Activated CD4-positive, alpha-beta T cell treated with anti-CD3 and anti-CD28 coated beads, Interleukin-10, Interleukin-2, amounts not matched to agents 100 ng/mL and 50 ng/mL, durations not matched to agents 16 hours and 8 hours (primary cell): ENCODE results near the gene RPGR.

Experiments
- DNase-seq: peaks from one replicate; pipeline ENCODE4 v3.0.0-alpha.2; 2020

RPGR gene

DNA sequence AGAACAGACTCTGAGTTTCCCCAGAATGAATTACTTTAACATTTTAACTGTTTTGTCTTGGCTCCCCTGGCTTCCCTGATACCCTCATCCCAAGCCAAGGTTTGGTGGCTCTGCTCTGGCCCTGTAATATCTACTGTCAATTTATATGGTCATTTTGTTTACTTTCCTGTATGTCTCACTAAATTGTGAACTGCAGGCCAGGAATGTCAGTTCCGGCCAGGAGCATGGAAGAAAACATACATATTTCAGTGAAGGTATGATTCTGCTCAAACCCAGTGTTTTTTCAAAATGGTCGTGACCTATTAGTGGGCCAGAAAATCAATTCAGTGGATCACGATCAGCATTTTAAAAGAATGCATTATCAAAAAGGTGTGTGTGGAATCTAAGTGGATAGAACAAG, 1.2 kb downstream of the RPGR start:
- DNase-seq = no peak

DNA sequence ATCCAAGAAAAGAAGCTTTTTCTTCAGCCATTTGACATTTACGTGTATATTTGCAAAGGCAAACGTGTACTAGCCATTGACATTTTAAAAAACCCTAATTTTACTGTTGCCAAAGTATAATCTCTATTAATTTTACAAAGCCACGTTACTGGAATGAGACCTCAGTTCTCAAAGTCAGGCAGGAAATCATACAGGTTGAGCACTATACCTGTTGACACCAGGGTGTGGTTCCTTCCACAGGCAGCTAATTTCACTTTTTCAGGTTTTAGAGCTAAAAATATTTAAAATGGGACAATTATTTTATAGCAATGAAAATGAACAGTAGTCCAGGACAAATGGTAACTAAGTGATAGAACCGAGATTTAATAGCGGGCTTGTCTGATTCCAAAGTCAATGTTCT, 6.5 kb downstream of the RPGR start:
- no peak for DNase-seq

DNA sequence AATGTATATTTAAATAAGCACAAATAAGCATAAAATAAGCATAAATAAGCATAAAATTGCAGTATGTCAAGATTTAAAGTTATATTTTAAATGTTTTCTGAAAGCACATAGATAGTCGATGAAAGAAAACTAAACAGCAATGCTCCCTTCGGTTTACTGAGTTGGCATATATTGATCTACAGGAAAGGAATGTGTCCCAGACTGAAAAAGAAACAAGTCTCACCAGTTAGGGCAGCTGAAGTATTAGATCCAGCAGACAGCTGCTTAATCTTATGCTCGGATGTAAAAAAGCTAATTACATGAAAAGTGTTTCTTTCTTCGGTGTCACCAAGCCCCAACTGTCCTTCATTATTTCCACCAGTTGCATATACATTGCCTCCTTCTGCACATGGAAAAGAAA, 8.7 kb downstream of the RPGR start:
- no peak for DNase-seq

DNA sequence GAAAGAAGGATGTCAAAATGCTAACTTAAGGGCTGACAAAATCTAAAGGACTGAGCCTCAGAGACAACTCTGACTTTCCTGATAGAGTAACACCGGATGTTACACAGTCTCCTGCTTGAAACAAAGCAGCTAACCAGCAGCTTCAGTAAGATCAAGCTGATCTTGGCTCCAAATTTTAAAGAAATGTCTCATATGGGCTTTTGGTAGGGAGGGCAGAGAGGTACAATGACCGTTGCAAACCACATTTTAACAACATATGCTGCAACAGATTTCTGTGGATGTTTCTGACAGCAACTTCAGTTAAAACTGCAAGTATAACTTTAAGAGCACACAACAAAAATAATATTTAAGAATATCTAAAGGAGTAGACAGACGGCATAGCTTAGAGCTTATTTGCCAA, 9.1 kb downstream of the RPGR start:
- DNase-seq = no peak

DNA sequence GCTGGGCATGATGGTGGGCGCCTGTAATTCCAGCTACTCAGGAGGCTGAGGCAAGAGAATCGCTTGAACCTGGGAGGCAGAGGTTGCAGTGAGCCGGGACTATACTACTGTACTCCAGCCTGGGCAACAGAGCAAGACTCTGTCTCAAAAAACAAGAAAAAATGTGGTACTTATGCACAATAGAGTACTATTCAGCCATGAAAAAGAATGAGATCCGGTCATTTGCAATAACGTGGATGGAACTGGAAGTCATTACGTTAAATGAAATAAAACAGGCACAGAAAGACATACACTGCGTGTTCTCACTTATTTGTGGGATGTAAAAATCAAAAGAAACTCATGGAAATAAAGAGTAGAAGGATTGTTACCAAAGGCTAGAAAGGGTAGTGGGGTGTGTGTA, 12.1 kb downstream of the RPGR start:
- no peak for DNase-seq

DNA sequence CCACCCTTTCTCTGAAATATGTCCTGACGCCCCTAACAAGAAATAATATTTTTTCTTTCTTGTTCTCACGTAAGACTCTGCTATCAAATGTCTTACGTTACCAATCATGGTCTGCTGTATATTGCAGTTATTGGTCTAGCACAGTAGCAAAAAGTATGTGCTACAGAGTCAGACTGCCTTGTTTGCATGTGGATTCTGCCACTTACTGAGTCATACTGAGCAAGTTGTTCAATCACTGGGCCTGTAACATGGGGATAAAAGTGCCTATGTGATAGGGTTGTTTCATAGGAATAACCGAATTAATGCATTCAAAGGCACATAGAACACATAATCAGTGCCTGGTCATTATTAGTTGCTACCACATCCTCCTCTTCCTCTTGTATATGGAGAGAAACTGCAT, 14.1 kb downstream of the RPGR start:
- no peak for DNase-seq

DNA sequence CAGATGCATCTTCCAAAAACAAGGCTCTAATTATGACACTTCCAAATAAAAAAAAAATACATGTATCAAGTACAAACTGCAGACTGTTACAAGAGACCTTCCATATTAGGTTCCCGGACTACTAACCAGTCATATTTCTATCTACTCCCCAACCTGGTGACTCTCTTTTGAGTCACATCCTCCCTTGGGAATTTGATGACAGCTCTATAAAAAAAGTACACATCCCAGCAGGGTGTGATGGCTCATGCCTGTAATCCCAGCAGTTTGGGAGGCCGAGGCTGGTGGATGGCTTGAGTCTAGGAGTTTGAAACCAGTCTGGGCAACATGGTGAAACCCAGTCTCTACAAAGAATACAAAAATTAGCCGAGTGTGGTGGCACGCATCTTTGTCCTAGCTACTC, 14.9 kb downstream of the RPGR start:
- no peak for DNase-seq

DNA sequence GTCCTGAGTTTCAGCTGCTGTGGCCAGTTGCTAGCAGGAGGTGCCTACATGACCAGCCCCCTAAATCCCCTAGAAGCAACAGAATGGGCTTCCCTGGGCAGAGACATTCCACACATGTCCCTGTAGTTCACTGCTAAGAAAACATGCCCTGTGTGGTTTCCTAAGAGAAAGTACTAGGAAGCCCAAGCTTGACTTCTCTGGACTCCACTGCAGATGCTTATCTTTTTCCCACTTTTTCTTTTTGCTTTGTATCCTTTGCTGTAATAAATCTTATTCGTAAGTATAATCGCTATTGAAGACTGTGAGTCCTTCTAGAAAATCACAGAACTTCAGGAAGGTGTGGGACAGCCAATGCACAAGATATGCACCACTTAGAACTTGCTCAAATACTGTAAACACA, 15.6 kb downstream of the RPGR start:
- DNase-seq = no peak

DNA sequence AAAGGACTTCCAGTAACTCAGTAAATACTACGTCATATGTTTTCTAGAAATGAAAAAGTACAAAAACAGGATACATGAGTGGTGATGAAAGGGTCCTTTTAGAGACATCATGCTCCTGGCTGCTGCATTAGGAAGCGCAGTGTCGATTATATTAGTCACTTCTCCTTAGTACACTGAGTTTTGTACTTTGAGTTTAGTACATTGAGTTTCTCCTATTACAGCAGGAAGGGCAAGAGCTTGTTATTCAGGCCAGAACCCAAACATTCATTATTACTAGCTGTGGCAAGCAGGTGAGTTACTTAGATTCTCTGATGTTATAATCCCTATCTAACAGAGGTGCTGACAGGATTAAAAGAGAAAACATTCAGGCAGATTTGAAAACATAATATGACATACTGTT, 21.3 kb downstream of the RPGR start:
- no peak for DNase-seq

DNA sequence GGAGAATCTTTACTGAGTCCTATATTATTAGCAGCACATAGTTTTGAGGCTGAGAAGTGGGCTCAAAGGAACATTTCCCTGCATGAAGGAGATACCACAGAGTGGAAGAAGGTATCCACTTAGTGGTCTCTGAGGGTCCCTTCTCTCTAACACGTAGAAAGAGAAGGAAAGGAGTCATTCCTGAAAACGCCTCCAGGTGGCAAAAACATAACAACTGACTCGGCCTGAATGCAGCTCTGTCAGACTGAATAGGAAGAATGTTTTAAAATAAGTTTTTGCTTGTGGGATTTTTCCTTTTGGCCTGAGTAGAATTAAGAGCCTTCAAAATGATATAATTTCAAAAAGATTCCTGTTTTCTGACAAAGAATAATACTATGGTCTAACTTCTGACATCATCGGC, 23.3 kb downstream of the RPGR start:
- no peak for DNase-seq

DNA sequence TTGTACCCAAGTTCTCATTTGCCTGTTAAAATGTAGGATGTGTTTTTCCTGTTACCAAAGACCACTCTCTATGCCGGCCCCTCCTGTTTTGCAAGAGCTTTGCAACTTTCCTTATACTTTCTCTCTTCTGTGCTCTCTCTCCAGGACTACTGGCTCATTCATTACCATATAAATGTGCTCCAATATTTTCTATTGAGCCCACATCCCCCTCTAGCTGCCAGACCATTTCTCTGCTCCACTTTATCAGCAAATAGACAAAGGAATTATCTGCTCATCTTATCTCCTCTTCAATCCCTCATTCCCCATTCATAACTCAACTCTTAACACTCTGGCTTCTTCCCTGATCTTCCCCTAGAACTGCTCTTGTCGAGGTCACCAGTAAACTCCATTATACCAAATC, 33.6 kb downstream of the RPGR start:
- DNase-seq = no peak

DNA sequence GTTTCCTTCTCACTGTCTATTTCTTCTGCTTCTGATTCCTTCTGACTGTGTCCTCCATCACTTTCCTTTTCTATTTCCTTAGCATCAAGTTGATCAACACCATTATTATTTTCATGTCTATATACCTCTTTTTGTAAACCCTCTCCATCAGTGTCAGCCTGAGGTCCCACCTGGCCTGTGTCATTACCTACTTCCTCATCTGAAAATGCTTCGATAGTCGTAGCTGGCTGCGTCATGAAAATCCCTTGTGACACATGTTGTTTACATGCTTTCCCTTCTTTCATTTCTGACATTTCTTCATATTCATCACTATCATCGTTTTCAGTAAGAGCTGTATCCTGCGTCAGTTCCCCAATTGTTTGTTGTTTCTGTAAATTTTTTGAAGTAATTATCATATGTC, 39.6 kb downstream of the RPGR start:
- no peak for DNase-seq

DNA sequence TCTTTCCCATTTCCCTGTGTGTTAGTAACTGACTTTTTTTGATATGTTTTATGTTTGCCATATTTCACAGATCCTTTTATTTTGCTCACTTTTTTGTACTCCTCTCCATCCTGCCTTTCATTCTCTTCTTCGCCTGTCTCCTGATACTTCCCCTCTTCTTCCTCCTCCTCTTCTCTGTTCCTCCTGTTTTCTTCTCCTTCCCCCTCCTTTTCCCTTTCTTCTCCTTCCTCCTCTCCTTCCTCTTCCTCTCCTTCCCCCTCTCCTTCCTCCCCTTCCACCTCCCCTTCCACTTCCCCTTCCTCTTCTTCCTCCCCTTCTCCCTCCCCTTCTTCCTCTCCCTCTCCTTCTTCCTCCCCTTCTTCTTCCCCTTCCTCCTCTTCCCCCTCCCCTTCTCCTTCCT, 41.7 kb downstream of the RPGR start:
- no peak for DNase-seq

DNA sequence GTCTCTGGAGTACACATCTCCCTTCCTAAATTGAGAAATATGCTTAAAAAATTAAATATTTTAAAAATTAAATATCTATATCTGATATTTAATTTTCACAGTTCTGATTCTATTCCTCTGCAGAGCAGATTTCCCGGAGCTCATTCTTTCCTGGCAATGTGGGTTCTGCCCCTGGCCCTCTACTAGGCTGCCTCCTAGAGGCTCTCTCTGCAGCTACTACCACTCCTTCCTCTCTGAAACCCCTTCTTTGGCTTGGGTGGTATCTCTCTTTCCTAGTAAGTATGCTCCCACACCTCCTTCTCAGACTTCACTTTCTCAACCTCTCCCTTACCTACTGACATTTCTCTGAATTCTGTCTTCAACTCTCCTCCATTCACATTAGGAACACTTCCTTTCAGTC, 45.3 kb downstream of the RPGR start:
- DNase-seq = no peak

DNA sequence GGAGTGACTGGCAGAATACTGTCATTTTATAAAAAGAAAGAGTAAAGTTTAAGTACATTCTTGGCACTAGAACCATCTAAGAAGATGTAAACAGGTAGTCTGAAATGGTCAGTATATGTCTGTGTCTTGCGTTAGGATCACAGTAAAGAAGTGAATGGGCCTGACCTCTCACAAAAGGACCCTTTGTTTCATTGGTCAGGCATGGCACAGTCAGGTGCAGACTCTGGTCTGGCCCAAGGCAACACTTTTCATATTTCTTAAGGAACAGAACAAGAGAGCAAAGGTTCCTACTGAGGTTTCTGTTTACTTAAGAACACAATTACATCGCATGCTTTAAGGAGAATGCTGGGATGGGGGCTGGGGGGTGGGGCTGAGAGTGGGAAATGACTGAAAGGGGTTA, 48.1 kb downstream of the RPGR start:
- no peak for DNase-seq

DNA sequence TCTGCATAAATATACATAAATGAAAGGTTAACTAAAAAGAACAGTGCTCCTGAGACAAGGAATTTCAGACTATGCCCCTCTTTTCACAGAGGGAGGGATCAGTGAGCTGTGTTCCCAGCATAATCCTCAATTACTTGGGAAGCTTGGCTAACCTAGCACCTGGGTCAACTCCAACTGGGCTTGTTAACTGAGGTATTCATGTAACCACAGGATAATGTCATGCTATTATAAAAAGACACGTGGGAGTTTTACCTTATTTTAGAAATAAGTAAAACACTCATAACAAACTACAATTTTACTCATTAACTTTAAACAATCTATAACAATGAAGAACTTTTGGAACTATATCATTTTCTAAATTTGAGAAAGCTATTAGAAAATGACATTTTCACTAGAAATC, 48.6 kb downstream of the RPGR start:
- DNase-seq = no peak

DNA sequence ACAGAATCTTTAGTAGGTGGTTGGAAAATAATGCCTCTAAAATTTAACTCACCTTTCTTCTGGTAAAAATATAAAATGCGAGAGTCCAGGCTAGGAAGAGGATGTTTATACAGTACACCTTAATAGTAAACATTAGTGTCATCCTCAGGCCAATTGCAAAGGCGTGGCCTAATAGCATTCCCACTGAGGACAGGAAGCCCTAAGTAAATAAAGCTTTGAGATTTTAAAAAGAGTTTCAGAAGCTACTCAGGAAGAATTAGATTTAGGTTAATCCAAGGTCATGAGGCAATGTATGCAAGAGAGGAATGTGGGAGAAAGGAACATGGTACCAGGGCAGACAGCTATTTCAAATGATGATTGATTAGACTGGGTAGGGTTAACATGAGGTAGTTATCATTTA, 49.5 kb downstream of the RPGR start:
- no peak for DNase-seq

DNA sequence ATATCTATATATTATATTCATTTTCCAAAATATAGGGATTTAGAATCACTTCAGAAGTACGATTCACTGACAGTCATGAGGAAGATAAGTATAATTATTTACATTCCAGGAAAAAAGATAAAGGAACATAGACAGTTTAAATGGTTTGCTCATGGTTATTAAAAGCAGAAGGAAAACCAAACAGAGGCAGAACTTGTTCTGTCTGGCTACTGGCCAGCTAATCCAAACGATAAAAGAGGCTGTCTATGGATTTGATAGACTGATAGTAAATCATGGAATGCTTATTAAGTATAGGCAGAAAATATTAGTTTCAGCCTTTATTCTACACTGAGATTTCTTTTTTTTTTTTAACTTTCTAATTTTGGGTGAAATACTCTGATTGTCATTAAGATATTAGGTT, 50.2 kb downstream of the RPGR start:
- no peak for DNase-seq

DNA sequence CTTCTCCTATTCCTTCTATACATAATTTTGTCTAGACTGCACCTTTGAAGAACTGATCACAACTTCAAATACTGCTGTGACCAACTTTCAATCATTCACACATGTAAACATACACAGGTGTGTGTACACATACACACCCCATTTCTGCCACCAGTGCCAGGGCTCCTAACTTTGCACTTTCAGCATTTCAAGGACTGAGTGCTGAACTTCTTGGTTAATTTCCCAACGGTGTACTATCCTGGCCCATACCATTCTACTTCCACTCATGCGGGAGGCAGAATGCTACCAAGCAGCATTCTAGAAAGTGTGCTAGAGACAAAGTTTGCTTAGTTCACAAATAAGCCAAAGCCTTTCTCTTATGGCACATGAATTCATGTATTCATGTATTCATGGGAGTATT, 51.2 kb downstream of the RPGR start:
- DNase-seq = no peak

DNA sequence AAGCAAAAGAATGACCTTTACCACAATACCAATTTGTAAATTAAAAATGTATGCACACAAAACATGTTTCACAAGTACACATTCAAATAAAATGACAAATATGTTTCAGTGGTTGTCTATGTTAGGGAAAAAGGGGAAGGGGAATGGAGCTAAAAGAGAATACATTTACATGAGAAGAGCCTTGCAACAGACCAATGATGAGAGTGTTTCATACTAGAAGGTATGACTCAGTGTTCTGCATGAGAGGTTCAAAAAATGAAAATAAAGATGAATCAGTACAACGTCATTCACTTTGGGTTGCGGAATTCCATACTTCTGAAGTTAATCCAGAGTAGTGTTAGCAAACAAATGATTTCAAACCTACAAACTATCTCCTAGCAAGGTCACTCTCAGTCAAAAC, 51.7 kb downstream of the RPGR start:
- no peak for DNase-seq

DNA sequence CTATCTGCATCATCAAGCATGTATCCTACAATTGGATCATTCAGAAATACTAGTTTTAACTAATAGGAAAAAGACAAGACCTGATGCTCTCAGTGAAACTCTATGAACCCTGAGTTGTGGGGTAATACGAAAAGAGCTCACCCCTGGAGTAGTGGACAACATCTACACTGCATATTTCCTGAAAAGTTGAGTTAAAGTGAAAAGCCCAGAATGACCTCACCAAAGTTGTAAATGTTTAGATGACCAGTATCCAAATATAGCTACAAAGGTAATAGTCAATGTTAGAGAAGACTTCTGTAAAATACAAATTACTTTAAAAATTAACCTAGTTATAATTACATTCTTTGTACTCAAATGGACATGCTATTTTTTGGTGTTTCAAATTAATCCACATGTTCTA, 53.9 kb downstream of the RPGR start:
- no peak for DNase-seq

DNA sequence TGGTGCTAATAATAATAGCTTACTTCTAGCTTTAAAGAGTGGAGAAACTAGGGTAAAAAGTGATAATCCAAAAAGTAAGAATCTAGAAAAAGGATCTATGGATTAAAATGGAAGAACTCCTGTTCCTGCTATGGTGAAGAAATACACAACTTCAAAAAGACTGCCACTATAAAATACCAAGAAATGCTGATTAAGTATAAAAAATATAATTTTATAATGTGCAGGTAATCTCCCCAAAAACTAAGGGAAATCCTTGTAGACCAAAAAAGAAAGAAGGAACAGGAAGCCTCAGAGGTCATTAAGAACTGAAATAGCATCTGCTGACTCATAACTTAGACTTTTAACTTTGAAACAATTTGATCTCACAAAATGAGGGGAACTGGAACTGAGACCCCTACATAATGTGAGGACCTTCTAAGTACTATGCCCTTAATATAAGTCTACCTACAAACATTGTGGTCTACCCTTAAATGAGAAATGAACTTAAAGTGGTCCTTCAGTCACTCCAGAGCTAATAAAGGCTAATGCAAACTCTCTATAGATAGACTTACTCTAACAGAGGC, 56.1 kb downstream of the RPGR start:
- DNase-seq = no peak

DNA sequence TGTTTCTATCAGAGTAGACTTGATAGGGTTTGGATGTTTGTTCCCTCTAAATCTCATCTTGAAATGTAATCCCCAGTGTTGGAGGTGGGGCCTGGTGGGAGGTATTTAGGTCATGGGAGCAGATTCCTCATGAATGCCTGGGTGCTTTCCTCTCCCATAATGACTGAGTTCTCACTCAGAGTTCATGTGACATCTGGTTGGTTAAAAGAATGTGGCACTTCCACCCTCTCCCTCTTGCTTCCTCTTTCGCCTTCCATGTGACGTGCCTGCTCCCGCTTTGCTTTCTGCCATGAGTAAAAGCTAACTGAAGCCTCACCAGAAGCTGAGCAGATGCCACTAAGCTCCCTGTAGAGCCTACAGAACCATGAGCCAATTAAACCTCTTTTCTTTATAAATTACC, 59.3 kb downstream of the RPGR start:
- DNase-seq = no peak

DNA sequence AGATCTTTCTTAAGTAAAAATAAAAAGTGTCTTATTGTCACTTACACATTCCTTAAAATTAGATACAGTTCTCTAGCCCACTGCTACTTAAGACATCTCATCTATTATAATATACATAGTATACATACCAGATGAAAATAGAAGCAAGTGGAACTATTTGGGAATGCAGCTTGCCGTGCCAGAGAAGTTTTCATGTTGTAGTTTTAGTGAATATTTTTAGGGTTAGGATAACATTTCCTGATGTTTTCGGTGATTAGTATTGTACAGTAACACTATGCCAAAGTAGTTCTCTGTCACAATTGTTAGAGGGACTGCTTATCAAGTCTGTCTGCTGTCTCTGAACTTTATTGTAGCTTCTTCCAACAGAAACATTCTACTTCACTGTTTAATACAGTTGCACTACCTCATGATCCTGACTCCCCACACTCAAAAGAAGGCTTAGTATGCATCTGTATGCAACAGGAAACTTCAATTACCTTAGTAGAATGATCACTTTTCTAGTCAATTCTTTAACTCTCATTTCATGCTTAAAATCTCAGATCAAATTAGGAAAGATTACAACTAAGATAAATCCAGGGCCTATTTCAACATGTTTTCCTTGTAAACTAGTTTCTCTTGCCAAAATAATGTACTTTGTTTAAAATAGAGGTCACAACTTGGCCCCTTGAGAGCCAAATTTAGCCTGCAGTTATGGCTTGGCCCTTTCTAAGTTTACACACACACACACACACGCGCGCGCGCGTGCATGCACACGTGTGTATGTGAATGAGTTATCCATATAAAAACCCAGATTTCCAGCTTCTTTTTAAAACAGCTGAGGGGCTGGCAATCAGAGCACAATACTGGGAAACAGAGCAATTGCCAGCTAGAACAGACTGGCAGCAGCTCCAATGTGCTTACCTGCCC, 64.3 kb downstream of the RPGR start:
- DNase-seq = no peak

DNA sequence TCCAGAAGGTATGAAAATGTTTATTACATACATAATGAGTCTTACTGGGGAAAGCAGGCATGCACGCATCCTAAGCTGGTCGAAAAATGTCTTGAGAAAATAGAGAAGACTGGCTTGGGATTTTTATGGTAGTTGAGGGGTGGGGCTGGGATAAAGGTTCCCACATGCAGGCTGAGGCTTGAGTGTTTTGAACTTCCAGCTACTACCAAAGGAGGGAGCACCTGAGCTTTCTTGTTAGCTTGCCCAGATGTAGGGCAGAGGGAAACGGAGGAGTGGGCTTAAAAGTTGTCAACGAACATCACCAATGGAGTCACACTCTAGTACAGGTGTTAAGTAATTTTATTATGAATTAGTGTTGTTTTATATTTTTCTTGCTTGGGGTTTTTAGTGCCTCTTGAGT, 67.1 kb downstream of the RPGR start:
- peak; percentile 15 for DNase-seq
